Measurements from ENCODE around the gene FRMPD1.

DNA sequence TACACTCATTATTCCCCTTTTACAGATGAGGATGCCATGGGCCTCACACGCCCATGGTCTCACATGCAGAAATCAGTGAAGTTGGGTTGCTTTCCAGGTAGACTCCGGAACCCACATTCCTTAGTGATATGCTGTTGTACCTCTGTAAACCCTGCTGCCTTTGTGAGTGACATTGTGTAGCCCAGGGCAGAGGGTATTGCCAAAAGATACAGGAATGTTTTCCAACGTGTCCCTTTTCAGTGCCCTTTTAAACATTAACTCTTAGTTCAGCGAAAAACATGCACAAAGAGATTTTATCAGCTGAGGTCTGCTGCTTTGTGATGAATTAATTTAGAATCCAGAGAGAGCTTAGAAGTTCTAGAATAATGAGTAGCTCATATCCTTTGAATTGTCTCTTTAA, 64.5 kb downstream of the FRMPD1 start:
- TF ChIP-seq, protein P1, sequence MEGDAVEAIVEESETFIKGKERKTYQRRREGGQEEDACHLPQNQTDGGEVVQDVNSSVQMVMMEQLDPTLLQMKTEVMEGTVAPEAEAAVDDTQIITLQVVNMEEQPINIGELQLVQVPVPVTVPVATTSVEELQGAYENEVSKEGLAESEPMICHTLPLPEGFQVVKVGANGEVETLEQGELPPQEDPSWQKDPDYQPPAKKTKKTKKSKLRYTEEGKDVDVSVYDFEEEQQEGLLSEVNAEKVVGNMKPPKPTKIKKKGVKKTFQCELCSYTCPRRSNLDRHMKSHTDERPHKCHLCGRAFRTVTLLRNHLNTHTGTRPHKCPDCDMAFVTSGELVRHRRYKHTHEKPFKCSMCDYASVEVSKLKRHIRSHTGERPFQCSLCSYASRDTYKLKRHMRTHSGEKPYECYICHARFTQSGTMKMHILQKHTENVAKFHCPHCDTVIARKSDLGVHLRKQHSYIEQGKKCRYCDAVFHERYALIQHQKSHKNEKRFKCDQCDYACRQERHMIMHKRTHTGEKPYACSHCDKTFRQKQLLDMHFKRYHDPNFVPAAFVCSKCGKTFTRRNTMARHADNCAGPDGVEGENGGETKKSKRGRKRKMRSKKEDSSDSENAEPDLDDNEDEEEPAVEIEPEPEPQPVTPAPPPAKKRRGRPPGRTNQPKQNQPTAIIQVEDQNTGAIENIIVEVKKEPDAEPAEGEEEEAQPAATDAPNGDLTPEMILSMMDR (conservative IDR thresholded peaks at IDR 0.05; ENCODE audit: low read length): no peak
- TF ChIP-seq EZH2phosphoT487 (IDR thresholded peaks at IDR 0.05; ENCODE audit: borderline replicate concordance): no peak
